GM19035 (cell line): ENCODE results near the gene NDUFC1.

ENCODE experiments used
- ATAC-seq: cut with Tn5 transposase; IDR thresholded peaks from one replicate; pipeline ENCODE4 v1.9.1; 2021; ENCODE audit not compliant: unreplicated experiment

NDUFC1 gene

GRCh38 chr4:139253046-139253445 lies 49.2 kb downstream of the NDUFC1 start:
- no peak for ATAC-seq

GRCh38 chr4:139247700-139248238 lies 54.5 kb downstream of the NDUFC1 start:
- ATAC-seq: no peak

GRCh38 chr4:139247241-139247640 lies 55.0 kb downstream of the NDUFC1 start:
- ATAC-seq: no peak

GRCh38 chr4:139246166-139246565 lies 56.1 kb downstream of the NDUFC1 start:
- no peak for ATAC-seq

GRCh38 chr4:139245590-139245989 lies 56.7 kb downstream of the NDUFC1 start:
- no peak for ATAC-seq

GRCh38 chr4:139243448-139244365 lies 58.6 kb downstream of the NDUFC1 start:
- no peak for ATAC-seq

GRCh38 chr4:139242511-139243051 lies 59.7 kb downstream of the NDUFC1 start:
- no peak for ATAC-seq

GRCh38 chr4:139241784-139242151 lies 60.5 kb downstream of the NDUFC1 start:
- ATAC-seq: no peak

- ATAC-seq: no peak
Observed at GRCh38 chr4:139241086-139241783, 61.0 kb downstream of the NDUFC1 start.
